NCI-H2196 (cell line): Measurements from ENCODE around the gene RAD50.
"Not testable (repeated sequence)": the region's sequence is repeated elsewhere in the genome, so short reads cannot be mapped to it uniquely, and the experiment has no call there.

Experiments used
- DNase-seq: peaks from one replicate; lab custom pipeline; 2025; ENCODE audit not compliant: unreplicated experiment; lab: John Stamatoyannopoulos, UW

Gene RAD50

GRCh38 chr5:132691755-132692631 lies 135.2 kb downstream of the RAD50 start:
- DNase-seq, result not testable (repeated sequence)

GRCh38 chr5:132692632-132692967 lies 135.8 kb downstream of the RAD50 start:
- no peak for DNase-seq
